ENCODE measurements around the gene PCNX2.

DNA sequence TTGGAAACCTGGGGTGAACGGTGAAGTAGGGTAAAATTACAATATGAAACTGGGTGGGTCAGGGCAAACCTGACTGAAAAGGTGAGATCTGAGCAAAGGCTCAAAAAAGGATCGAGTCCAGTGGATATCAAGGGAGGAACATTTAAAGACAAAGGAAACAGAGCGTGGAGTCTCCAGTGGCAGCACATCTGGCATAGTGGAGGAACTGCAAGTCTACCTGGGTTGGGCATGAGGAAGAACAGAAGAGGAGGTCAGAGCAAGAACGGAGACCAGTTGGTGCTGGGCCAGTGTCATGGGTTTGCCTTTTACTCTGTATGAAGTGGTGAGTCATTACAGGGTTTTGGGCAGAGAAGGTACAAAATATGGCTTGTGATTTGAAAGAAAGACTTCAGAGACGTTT lies 181.4 kb downstream of the PCNX2 start:
- TF ChIP-seq, protein P1, sequence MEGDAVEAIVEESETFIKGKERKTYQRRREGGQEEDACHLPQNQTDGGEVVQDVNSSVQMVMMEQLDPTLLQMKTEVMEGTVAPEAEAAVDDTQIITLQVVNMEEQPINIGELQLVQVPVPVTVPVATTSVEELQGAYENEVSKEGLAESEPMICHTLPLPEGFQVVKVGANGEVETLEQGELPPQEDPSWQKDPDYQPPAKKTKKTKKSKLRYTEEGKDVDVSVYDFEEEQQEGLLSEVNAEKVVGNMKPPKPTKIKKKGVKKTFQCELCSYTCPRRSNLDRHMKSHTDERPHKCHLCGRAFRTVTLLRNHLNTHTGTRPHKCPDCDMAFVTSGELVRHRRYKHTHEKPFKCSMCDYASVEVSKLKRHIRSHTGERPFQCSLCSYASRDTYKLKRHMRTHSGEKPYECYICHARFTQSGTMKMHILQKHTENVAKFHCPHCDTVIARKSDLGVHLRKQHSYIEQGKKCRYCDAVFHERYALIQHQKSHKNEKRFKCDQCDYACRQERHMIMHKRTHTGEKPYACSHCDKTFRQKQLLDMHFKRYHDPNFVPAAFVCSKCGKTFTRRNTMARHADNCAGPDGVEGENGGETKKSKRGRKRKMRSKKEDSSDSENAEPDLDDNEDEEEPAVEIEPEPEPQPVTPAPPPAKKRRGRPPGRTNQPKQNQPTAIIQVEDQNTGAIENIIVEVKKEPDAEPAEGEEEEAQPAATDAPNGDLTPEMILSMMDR (IDR thresholded peaks at IDR 0.05), result no peak
- no peak for TF ChIP-seq POLR2A (IDR thresholded peaks at IDR 0.05)

Data from esophagus squamous epithelium (tissue), 4 donors.